Heart left ventricle (tissue), 13 donors: Measurements from ENCODE around the gene NKAPL.
"Not testable (repeated sequence)": the region's sequence is repeated elsewhere in the genome, so short reads cannot be mapped to it uniquely, and the experiment has no call there.

Experiments used
- CTCF ChIP-seq, 12 donors: fragments of 200-600 bp; sonication (generic) in 4 of 12; IDR thresholded peaks; one replicate each; pipeline versions ENCODE4 v1.5.0 to v1.8.0; 2018 to 2022; ENCODE audit warnings: antibody characterized with exemption in 12 of 12, mild to moderate bottlenecking in 5 of 12
- POLR2A ChIP-seq, 2 donors: fragments of 450-650 bp; IDR thresholded peaks; one replicate each; pipeline ENCODE4 v1.6.1; 2017; ENCODE audit warnings: antibody characterized with exemption in 2 of 2, mild to moderate bottlenecking in 2 of 2, moderate library complexity in 2 of 2
- donor health status: ischemic (EF 13 %, LVEDD 7.1; RV severe dilation, severe dysfunction).
- donor health status: DM: no; HTN: yes; CAD: no.
- donor health status: DM: no; HTN: no; CAD: no.
- donor health status: ischemic (EF 25% LVEDD 6.9; RV normal size, moderate dysfunction).
- donor health status: ischemic (EF 25% LVEDD 5.7; RV mildly dilated, moderate dysfunction).
- donor health status: ischemic (EF 35%, LVEDD 5.7; RV mildly dilated, moderate dysfunction).
- donor health status: nonischemic (EF 11% LVEDD 7.7; RV severe dilation, severe dysfunction).
- donor health status: DM: yes; HTN: yes; CAD: no.
- donor health status: PGD.
- donor health status: ischemic (EF 29% LVEDD 5.4; RV normal size, mild dysfunction).
- donor health status: nonischemic (EF 23%, LVEDD 6.1; RV moderate dilation, normal function).

GRCh38 chr6:28306363-28306762, 47.3 kb downstream of the NKAPL start:
- not testable (repeated sequence) for TF ChIP-seq CTCF, POLR2A (IDR thresholded peaks at IDR 0.05)
